ENCODE data around the gene SENP5.
"Not testable (repeated sequence)": the region's sequence is repeated elsewhere in the genome, so short reads cannot be mapped to it uniquely, and the experiment has no call there.

The SENP5 gene

DNA sequence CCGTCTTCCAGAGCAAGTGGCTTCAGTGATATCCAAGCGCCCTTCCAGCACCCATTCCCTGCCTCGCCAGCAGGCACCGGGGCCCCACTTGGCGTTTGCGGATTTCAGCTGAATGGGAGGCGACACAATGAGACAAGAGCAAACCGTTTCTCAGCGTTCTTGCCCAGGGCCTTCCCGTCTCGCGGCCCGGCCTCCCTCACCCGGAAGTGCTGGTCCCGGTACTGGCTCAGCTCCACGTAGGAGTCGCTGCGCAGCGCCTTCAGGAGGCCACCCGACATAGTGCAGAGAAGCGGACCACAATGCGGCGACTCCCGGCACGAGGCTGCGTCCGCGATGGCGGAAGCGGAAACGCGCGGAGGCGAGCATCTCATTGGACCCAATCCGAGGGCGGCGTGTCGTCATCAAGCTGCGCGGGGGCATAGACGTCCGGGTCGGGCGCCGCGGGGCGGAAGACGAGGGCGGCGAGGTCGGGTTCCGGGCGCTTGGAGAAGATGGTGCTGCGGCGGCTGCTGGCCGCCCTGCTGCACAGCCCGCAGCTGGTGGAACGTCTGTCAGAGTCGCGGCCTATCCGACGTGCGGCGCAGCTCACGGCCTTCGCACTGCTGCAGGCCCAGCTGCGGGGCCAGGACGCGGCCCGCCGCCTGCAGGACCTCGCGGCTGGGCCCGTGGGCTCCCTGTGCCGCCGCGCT, 74.7 kb downstream of the SENP5 start, which contains the start of gene NCBP2:
TSS of gene NCBP2 (minus strand) at position 303 of the 689 bp plus-strand sequence. CDS start at position 278, 25 bp downstream.
- H3K27ac ChIP-seq: peak within 1 kb of the TSS; percentile 91
- TF ChIP-seq, protein P1, sequence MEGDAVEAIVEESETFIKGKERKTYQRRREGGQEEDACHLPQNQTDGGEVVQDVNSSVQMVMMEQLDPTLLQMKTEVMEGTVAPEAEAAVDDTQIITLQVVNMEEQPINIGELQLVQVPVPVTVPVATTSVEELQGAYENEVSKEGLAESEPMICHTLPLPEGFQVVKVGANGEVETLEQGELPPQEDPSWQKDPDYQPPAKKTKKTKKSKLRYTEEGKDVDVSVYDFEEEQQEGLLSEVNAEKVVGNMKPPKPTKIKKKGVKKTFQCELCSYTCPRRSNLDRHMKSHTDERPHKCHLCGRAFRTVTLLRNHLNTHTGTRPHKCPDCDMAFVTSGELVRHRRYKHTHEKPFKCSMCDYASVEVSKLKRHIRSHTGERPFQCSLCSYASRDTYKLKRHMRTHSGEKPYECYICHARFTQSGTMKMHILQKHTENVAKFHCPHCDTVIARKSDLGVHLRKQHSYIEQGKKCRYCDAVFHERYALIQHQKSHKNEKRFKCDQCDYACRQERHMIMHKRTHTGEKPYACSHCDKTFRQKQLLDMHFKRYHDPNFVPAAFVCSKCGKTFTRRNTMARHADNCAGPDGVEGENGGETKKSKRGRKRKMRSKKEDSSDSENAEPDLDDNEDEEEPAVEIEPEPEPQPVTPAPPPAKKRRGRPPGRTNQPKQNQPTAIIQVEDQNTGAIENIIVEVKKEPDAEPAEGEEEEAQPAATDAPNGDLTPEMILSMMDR (IDR thresholded peaks at IDR 0.05; ENCODE audit: low read depth, low read length, missing control alignments): peak; percentile 83
- peak within 1 kb of the TSS; percentile 98 for H3K4me3 ChIP-seq (ENCODE audit: low read depth, low read length)
- H3K36me3 ChIP-seq (replicated peaks): peaks cover 20% of the 10 kb centered on the region
- DNase-seq: peak; percentile 98
- no peaks in the 10 kb centered on the region for H3K27me3 ChIP-seq (replicated peaks)
- in situ Hi-C loops (cut with HindIII; ENCODE audit: low pct_ligation_motif_present, low sequenced_read_pairs): no loop called here

GRCh38 chr3:196942915-196943277, 75.2 kb downstream of the SENP5 start:
- Histone ChIP-seq H3K36me3 (replicated peaks) (peaks cover 15% of the 10 kb centered on the region), H3K4me3 (ENCODE audit: low read depth, low read length) (peak overlapping the region; percentile 98), H3K27ac (peak overlapping the region; percentile 46), H3K27me3 (replicated peaks) (no peaks in the 10 kb centered on the region)
- no peak for DNase-seq
- in situ Hi-C loops (cut with HindIII; ENCODE audit: low pct_ligation_motif_present, low sequenced_read_pairs): no loop called here
- TF ChIP-seq, protein P1 (IDR thresholded peaks at IDR 0.05; ENCODE audit: low read depth, low read length, missing control alignments): no peak

GRCh38 chr3:196944037-196944790, 76.5 kb downstream of the SENP5 start:
- H3K36me3 ChIP-seq (replicated peaks); H3K4me3 ChIP-seq (ENCODE audit: low read depth, low read length); in situ Hi-C loops (cut with HindIII; ENCODE audit: low pct_ligation_motif_present, low sequenced_read_pairs); H3K27ac ChIP-seq; DNase-seq; H3K27me3 ChIP-seq (replicated peaks): not testable (repeated sequence)

DNA sequence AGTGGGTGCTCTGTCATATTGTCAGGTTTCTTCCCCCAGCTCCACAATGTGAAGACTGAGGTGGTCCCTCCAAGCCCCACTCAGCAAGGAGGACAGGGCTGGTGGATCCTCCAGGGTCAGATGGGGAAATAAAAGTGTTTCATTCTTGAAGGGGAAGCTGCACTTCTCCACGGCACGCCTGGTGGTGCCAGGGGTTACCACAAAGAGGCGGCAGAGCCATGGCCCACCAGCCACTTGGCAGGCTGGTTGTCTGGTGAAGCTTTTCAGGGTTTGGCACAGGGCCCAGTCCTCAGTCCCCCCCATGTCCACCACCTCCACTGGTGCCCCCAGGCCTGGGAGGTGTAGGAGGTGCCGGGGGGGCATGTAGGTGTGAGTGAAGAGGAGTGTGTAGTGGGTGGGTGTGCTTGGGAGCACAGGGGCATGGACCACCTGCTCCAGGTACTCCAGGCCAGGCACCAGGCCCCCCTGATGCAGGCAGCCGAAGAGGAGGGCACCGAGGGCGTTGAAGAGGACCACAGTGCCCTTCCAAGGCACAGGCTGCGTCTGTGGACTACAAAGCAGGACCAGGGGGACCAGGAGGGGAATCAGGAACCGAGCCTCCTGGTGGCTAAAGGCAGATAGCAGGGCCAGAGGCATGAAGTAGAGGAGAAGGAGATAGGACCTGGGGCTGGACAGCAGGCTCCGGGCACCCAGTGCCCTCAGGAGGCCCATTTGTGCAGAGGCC, 79.6 kb downstream of the SENP5 start:
- DNase-seq: no peak
- Histone ChIP-seq H3K36me3 (replicated peaks) (peaks cover 3% of the 10 kb centered on the region), H3K27ac (no peak overlapping the region), H3K4me3 (ENCODE audit: low read depth, low read length) (no peak overlapping the region), H3K27me3 (replicated peaks) (no peaks in the 10 kb centered on the region)
- TF ChIP-seq, protein P1 (IDR thresholded peaks at IDR 0.05; ENCODE audit: low read depth, low read length, missing control alignments): peak; percentile 47
- in situ Hi-C loops (cut with HindIII; ENCODE audit: low pct_ligation_motif_present, low sequenced_read_pairs): no loop called here

- no peaks in the 10 kb centered on the region for H3K27me3 ChIP-seq (replicated peaks)
- H3K4me3 ChIP-seq (ENCODE audit: low read depth, low read length): no peak overlapping the region
- no peak overlapping the region for H3K27ac ChIP-seq
- no peak for DNase-seq
- TF ChIP-seq, protein P1 (IDR thresholded peaks at IDR 0.05; ENCODE audit: low read depth, low read length, missing control alignments): no peak
- in situ Hi-C loops (cut with HindIII; ENCODE audit: low pct_ligation_motif_present, low sequenced_read_pairs): no loop called here
- H3K36me3 ChIP-seq (replicated peaks): peaks cover 3% of the 10 kb centered on the region
Measured at GRCh38 chr3:196947860-196948441, 80.2 kb downstream of the SENP5 start.

Measured in brain microvascular endothelial cell (primary cell).